Upper lobe of left lung (tissue), 4 donors: ENCODE results near the gene ACP4.

Experiments
- EP300 ChIP-seq, 4 donors: sonication (generic); formaldehyde crosslinking; IDR thresholded peaks; one replicate each; pipeline ENCODE4 v1.5.1; 2017; ENCODE audit warnings: antibody characterized with exemption in 4 of 4, control low read depth in 2 of 4
- POLR2A ChIP-seq, 4 donors: fragments of 450-650 bp; IDR thresholded peaks; one replicate each; pipeline ENCODE4 v1.5.1; 2016 to 2017; ENCODE audit warnings: antibody characterized with exemption in 4 of 4, mild to moderate bottlenecking in 2 of 4
- POLR2AphosphoS5 ChIP-seq, 2 donors: sonication (generic); formaldehyde crosslinking; IDR thresholded peaks; one replicate each; pipeline ENCODE4 v1.5.1; 2017; ENCODE audit warnings: antibody characterized with exemption in 2 of 2
- TF ChIP-seq, protein P1 (sequence below), 6 experiments: fragments of 450-650 bp in 4 of 6; fragments of 200-600 bp in 2 of 6; sonication (generic) in 2 of 6; IDR thresholded peaks; one replicate each; pipeline ENCODE4 v1.5.1; 2016 to 2019; ENCODE audit warnings: antibody characterized with exemption in 6 of 6

DNA sequence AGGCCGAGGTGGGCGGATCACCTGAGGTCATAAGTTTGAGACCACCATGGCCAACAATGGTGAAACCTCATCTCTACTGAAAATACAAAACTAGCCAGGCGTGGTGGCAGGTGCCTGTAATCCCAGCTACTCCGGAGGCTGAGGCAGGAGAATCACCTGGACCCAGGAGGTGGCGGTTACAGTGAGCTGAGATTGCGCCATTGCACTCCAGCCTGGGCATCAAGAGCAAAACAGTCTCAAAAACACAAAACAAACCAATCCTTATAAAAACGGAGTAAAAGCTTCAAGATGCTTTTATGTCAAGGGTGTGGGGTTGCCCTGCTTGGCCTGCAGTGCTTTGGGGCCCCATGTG is 7.2 kb downstream of the ACP4 start:
- TF ChIP-seq, protein P1, sequence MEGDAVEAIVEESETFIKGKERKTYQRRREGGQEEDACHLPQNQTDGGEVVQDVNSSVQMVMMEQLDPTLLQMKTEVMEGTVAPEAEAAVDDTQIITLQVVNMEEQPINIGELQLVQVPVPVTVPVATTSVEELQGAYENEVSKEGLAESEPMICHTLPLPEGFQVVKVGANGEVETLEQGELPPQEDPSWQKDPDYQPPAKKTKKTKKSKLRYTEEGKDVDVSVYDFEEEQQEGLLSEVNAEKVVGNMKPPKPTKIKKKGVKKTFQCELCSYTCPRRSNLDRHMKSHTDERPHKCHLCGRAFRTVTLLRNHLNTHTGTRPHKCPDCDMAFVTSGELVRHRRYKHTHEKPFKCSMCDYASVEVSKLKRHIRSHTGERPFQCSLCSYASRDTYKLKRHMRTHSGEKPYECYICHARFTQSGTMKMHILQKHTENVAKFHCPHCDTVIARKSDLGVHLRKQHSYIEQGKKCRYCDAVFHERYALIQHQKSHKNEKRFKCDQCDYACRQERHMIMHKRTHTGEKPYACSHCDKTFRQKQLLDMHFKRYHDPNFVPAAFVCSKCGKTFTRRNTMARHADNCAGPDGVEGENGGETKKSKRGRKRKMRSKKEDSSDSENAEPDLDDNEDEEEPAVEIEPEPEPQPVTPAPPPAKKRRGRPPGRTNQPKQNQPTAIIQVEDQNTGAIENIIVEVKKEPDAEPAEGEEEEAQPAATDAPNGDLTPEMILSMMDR (IDR thresholded peaks at IDR 0.05), result no peak
- TF ChIP-seq POLR2A (IDR thresholded peaks at IDR 0.05) (no peak), POLR2AphosphoS5 (IDR thresholded peaks at IDR 0.05) (no peak), EP300 (IDR thresholded peaks at IDR 0.05) (no peak)
